Measurements from ENCODE around the gene TLR7.

TLR7 gene

DNA sequence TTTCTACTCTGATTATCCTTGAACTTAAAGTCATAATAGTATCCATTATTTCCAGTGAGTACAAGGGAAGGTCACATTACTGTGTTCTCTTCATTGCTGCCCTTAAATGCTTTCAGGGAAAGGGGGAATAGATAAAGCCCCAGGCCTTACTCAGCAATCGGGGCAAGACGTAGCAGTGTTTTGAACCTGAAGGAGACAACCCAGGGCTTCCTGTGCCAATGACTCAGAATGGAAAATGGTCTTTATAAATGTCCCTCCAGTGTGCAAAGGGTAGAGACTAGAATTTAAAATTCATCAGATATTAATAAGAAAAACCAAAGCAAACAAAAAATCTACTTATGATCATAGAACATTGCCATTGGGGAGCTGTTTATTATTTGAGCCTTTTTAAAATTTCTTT is 63.3 kb downstream of the TLR7 start:
- no peak for DNase-seq (ENCODE audit: low spot score)

DNA sequence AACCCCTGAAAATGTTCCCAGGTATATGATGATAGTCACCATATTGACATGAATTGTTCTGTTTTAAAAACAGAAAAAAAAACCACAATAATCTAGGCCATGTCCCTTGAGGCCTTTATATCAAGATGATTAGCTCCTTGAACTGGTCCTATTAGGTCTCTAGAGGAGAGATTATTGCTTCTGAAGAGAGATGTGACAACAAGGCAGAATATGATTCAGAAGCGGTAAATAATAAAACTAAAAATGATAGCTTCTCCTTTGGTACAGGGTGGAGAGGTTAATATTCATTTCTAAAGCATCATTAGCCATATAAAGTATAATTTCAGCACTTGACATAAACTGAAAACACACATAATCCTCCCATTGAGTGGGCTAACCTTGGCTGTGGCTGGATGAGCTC is 65.4 kb downstream of the TLR7 start:
- no peak for DNase-seq (ENCODE audit: low spot score)

DNA sequence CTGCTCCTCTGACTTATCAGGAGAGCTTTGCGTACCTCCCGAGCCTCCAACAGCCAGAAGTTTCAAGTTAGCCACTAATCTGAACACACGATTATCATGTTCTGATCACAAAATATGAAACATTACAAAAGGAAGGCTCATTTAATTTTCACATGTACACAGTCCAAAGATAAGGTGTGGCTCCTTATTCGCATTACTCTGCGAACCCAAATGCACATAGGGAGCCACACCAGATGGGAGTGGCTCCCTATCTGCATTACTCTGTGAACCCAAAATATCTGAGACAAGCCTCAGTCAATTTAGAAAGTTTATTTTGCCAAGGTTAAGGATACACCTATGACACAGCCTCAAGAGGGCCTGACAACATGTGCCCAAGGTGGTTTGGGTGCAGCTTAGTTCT is 68.0 kb downstream of the TLR7 start:
- DNase-seq (ENCODE audit: low spot score), result no peak

DNA sequence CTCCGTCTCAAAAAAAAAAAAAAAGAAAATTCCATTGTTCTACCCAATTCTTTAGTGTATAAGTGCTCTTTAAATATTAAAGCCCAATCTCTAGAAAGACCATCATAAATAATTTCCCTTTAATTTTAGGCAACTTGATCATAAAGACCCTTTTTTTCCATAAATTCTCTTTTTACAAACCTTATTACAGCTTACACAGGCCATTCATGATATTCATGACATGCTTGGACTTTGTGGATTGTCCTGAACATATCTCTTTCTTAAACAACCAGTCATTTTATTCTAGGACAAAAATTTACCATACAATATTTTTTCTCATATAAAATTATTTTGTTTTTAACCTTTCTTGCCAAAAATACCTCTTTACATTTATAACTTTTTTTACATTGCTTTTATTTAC is 70.1 kb downstream of the TLR7 start:
- DNase-seq (ENCODE audit: low spot score), result no peak

Data from hematopoietic multipotent progenitor cell treated with erythropoietin and hydrocortisone succinate and interleukin-3 and kit ligand, for 17 days (in vitro differentiated cells).